Fibroblast of skin of right biceps (primary cell): ENCODE results near the gene RASSF5.

ENCODE experiments used
- DNase-seq: peaks from one replicate; pipeline ENCODE4 v3.0.0-alpha.2; 2013

Gene RASSF5

GRCh38 chr1:206507284-206508129 lies at the start of gene RASSF5:
Gene RASSF5, plus strand, starts transcription at chr1:206507531. Its CDS starts 72 bp downstream, at chr1:206507603.
- DNase-seq = peak; percentile 67

GRCh38 chr1:206459703-206460102 lies 47.6 kb upstream of the RASSF5 start:
- no peak for DNase-seq

GRCh38 chr1:206460836-206461426 lies 46.4 kb upstream of the RASSF5 start:
- no peak for DNase-seq

- DNase-seq = peak; percentile 68
These were observed 45.5 kb upstream of the RASSF5 start for GRCh38 chr1:206461602-206462455.

- no peak for DNase-seq
These were observed 44.2 kb upstream of the RASSF5 start for GRCh38 chr1:206463137-206463536.

- DNase-seq = no peak
These were observed 43.4 kb upstream of the RASSF5 start for GRCh38 chr1:206463911-206464310.

- peak; percentile 80 for DNase-seq
These were observed 42.8 kb upstream of the RASSF5 start for GRCh38 chr1:206464456-206464964.

- no peak for DNase-seq
These were observed 41.4 kb upstream of the RASSF5 start for GRCh38 chr1:206465951-206466350.

- no peak for DNase-seq
These were observed 40.3 kb upstream of the RASSF5 start for GRCh38 chr1:206466840-206467649.

- peak; percentile 47 for DNase-seq
These were observed 39.4 kb upstream of the RASSF5 start for GRCh38 chr1:206467915-206468314.

GRCh38 chr1:206468571-206468970 lies 38.8 kb upstream of the RASSF5 start:
- DNase-seq = no peak

- no peak for DNase-seq
These were observed 37.9 kb upstream of the RASSF5 start for GRCh38 chr1:206469411-206469932.

- peak; percentile 78 for DNase-seq
These were observed 37.2 kb upstream of the RASSF5 start, which contains the start of gene IKBKE for GRCh38 chr1:206469933-206470691. Gene IKBKE, plus strand, starts transcription at chr1:206470476. Its CDS starts 2,752 bp downstream, at chr1:206473228.

- peak; percentile 79 for DNase-seq
These were observed 36.5 kb upstream of the RASSF5 start for GRCh38 chr1:206470692-206471414.

- DNase-seq = no peak
These were observed 35.9 kb upstream of the RASSF5 start for GRCh38 chr1:206471415-206471801.

GRCh38 chr1:206472024-206472423 lies 35.3 kb upstream of the RASSF5 start:
- no peak for DNase-seq

- peak; percentile 74 for DNase-seq
These were observed 34.9 kb upstream of the RASSF5 start for GRCh38 chr1:206472454-206472853.

GRCh38 chr1:206472886-206473285 lies 34.4 kb upstream of the RASSF5 start:
- no peak for DNase-seq

- DNase-seq = no peak
These were observed 31.3 kb upstream of the RASSF5 start for GRCh38 chr1:206476058-206476457.

GRCh38 chr1:206476591-206476990 lies 30.7 kb upstream of the RASSF5 start:
- DNase-seq = no peak
